ENCODE results near the gene RYR1.

Gene RYR1

GRCh38 chr19:38467541-38468525, 34.3 kb downstream of the RYR1 start:
- no peaks in the 10 kb centered on the region for H3K4me1 ChIP-seq (ENCODE audit: control insufficient read depth, insufficient read depth, low read length)
- POLR2A ChIA-PET = no interaction called here
- H3K9me3 ChIP-seq (ENCODE audit: control insufficient read depth, insufficient read depth, low read depth, low read length) = no peaks in the 10 kb centered on the region
- no peaks in the 10 kb centered on the region; a peak in 1 of 3 replicates for H3K36me3 ChIP-seq (ENCODE audit: control insufficient read depth in 2 of 2, insufficient read depth in 1 of 2, low read length in 2 of 2)
- no peak overlapping the region for H3K4me3 ChIP-seq (ENCODE audit: low read depth, low read length)
- H3K27ac ChIP-seq (ENCODE audit: extremely low read depth, low read depth, low read length) = no peak overlapping the region
- CTCF ChIA-PET = interaction anchor here (0.6 to 1.4 kb wide), 4 partner anchors 10 to 419 kb away, joined by 3 to 5 read pairs (median 4); partner anchors contain the start of gene FAM98C
- TF ChIP-seq, protein P1, sequence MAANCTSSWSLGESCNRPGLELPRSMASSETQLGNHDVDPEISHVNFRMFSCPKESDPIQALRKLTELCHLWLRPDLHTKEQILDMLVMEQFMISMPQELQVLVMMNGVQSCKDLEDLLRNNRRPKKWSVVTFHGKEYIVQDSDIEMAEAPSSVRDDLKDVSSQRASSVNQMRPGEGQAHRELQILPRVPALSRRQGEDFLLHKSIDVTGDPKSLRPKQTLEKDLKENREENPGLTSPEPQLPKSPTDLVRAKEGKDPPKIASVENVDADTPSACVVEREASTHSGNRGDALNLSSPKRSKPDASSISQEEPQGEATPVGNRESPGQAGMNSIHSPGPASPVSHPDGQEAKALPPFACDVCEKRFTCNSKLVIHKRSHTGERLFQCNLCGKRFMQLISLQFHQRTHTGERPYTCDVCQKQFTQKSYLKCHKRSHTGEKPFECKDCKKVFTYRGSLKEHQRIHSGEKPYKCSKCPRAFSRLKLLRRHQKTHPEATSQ (tag by site-specific recombination; IDR thresholded peaks at IDR 0.05) = no peak
- no peak for TF ChIP-seq MZF1 (tag by site-specific recombination; IDR thresholded peaks at IDR 0.05; ENCODE audit: borderline replicate concordance)
- no peak for TF ChIP-seq KLF10 (tag by site-specific recombination; IDR thresholded peaks at IDR 0.05)
- TF ChIP-seq ZBTB21 (tag by site-specific recombination; IDR thresholded peaks at IDR 0.05) = no peak
- TF ChIP-seq ZNF837 (tag by site-specific recombination; IDR thresholded peaks at IDR 0.05) = no peak
- TF ChIP-seq, protein P2, sequence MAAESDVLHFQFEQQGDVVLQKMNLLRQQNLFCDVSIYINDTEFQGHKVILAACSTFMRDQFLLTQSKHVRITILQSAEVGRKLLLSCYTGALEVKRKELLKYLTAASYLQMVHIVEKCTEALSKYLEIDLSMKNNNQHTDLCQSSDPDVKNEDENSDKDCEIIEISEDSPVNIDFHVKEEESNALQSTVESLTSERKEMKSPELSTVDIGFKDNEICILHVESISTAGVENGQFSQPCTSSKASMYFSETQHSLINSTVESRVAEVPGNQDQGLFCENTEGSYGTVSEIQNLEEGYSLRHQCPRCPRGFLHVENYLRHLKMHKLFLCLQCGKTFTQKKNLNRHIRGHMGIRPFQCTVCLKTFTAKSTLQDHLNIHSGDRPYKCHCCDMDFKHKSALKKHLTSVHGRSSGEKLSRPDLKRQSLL (tag by site-specific recombination; IDR thresholded peaks at IDR 0.05) = no peak
- TF ChIP-seq ZEB2 (tag by site-specific recombination; IDR thresholded peaks at IDR 0.05) = no peak
- no peak for TF ChIP-seq GFI1B (tag by site-specific recombination; IDR thresholded peaks at IDR 0.05)
- TF ChIP-seq ZBTB48 (tag by site-specific recombination; IDR thresholded peaks at IDR 0.05) = no peak
- no peak for TF ChIP-seq ZNF404 (tag by site-specific recombination; IDR thresholded peaks at IDR 0.05)
- TF ChIP-seq ZFHX2 (tag by site-specific recombination; conservative IDR thresholded peaks at IDR 0.05) = no peak
- TF ChIP-seq, protein P3, sequence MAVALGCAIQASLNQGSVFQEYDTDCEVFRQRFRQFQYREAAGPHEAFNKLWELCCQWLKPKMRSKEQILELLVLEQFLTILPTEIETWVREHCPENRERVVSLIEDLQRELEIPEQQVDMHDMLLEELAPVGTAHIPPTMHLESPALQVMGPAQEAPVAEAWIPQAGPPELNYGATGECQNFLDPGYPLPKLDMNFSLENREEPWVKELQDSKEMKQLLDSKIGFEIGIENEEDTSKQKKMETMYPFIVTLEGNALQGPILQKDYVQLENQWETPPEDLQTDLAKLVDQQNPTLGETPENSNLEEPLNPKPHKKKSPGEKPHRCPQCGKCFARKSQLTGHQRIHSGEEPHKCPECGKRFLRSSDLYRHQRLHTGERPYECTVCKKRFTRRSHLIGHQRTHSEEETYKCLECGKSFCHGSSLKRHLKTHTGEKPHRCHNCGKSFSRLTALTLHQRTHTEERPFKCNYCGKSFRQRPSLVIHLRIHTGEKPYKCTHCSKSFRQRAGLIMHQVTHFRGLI (tag by site-specific recombination; IDR thresholded peaks at IDR 0.05) = no peak
- TF ChIP-seq, protein P4, sequence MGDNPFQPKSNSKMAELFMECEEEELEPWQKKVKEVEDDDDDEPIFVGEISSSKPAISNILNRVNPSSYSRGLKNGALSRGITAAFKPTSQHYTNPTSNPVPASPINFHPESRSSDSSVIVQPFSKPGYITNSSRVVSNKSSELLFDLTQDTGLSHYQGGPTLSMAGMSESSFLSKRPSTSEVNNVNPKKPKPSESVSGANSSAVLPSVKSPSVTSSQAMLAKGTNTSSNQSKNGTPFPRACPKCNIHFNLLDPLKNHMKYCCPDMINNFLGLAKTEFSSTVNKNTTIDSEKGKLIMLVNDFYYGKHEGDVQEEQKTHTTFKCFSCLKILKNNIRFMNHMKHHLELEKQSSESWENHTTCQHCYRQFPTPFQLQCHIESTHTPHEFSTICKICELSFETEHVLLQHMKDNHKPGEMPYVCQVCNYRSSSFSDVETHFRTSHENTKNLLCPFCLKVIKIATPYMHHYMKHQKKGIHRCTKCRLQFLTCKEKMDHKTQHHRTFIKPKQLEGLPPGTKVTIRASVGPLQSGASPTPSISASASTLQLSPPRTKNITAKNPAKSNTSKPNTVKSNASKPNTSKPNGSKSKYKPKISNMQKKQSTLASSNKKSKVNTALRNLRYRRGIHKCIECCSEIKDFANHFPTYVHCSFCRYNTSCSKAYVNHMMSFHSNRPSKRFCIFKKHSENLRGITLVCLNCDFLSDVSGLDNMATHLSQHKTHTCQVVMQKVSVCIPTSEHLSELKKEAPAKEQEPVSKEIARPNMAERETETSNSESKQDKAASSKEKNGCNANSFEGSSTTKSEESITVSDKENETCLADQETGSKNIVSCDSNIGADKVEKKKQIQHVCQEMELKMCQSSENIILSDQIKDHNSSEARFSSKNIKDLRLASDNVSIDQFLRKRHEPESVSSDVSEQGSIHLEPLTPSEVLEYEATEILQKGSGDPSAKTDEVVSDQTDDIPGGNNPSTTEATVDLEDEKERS (tag by site-specific recombination; IDR thresholded peaks at IDR 0.05) = no peak
- peak; percentile 60; the same call in 1 of the 2 replicates for TF ChIP-seq ZNF248 (tag by site-specific recombination; IDR thresholded peaks at IDR 0.05)
- no peak for TF ChIP-seq ZFP41 (tag by site-specific recombination; IDR thresholded peaks at IDR 0.05; ENCODE audit: borderline replicate concordance)
- TF ChIP-seq ZNF138 (tag by site-specific recombination; IDR thresholded peaks at IDR 0.05; ENCODE audit: borderline replicate concordance) = no peak
- no peak for TF ChIP-seq ZNF214 (tag by site-specific recombination; IDR thresholded peaks at IDR 0.05; ENCODE audit: borderline replicate concordance)
- no peak for TF ChIP-seq ZNF518A (tag by site-specific recombination; conservative IDR thresholded peaks at IDR 0.05; ENCODE audit: low read depth)
- TF ChIP-seq ZBTB20 (tag by site-specific recombination; IDR thresholded peaks at IDR 0.05) = no peak
- peak; percentile 35; the same call in 1 of the 2 replicates for TF ChIP-seq ZNF302 (tag by site-specific recombination; IDR thresholded peaks at IDR 0.05; ENCODE audit: low read depth)
- TF ChIP-seq ZNF16 (tag by site-specific recombination; IDR thresholded peaks at IDR 0.05; ENCODE audit: low read depth) = no peak
- no peak for TF ChIP-seq ZNF174 (tag by site-specific recombination; IDR thresholded peaks at IDR 0.05)
- TF ChIP-seq ZNF776 (tag by site-specific recombination; IDR thresholded peaks at IDR 0.05; ENCODE audit: borderline replicate concordance) = no peak
- TF ChIP-seq ZNF292 (tag by site-specific recombination; IDR thresholded peaks at IDR 0.05; ENCODE audit: borderline replicate concordance, low read depth) = no peak

Measured in HEK293 (cell line).